AG04450 (cell line): ENCODE results near the gene CTXND1. TPM values are rescaled to one million over a fixed set of nuclear protein-coding genes. Genes with fewer than 3 reads are reported as not detected.

ENCODE experiments used
- CTCF ChIA-PET: fragments of 300-600, 350-600 bp; formaldehyde crosslinking; extraction: SDS; loops from one replicate; lab custom pipeline; 2022; ENCODE audit warnings: antibody characterized with exemption, inconsistent platforms; lab: Charles Lee
- POLR2A ChIA-PET: fragments of 350-600 bp; formaldehyde crosslinking; extraction: SDS; loops from one replicate; lab custom pipeline; 2021; ENCODE audit warnings: antibody characterized with exemption, inconsistent platforms; lab: Yijun Ruan, JAX
- DNase-seq: peaks from one replicate; pipeline ENCODE4 v3.0.0-alpha.2; 2011; ENCODE audit warnings: low read depth, low spot score
- H3K27ac ChIP-seq: one replicate; pipeline ENCODE4 v1.5.1; 2012; ENCODE audit warnings: low read depth, low read length, control low read depth
- H3K27me3 ChIP-seq: one replicate; pipeline ENCODE4 v1.6.0; 2012; ENCODE audit warnings: low read length; ENCODE audit not compliant: control insufficient read depth, insufficient read depth
- H3K4me3 ChIP-seq: 2 replicates; pipeline ENCODE4 v1.5.1; 2011; ENCODE audit warnings: mild to moderate bottlenecking, low read depth, low read length, control low read depth
- H3K9me3 ChIP-seq: 2 replicates; pipeline ENCODE4 v1.5.1; 2012; ENCODE audit warnings: low read length; ENCODE audit not compliant: control insufficient read depth, insufficient read depth
- CTCF ChIP-seq: IDR thresholded peaks from 2 replicates; pipeline ENCODE4 v1.5.1; 2011; ENCODE audit warnings: low read depth, low read length, control low read depth, inconsistent platforms
- polyA plus RNA-seq: library from polyadenylated mRNA; depleted of rRNA; stranded (reverse); fragments of >200 nt; gene quantifications from 2 replicates; pipeline ENCODE4 v1.2.3, GENCODE V29; 2011

Gene CTXND1
- polyA plus RNA-seq, 1 experiment = not detected

- POLR2A ChIA-PET = no interaction called here
- no peak overlapping the region for H3K27ac ChIP-seq
- CTCF ChIA-PET = no interaction called here
- H3K9me3 ChIP-seq = no peaks in the 10 kb centered on the region
- TF ChIP-seq CTCF = no peak
- DNase-seq = no peak
- H3K27me3 ChIP-seq = peaks cover 16% of the 10 kb centered on the region
- no peak overlapping the region for H3K4me3 ChIP-seq
These were observed 12.0 kb upstream of the CTXND1 start for GRCh38 chr15:80264031-80264430.

GRCh38 chr15:80260551-80260950 lies 8.5 kb upstream of the CTXND1 start:
- H3K4me3 ChIP-seq = no peak overlapping the region
- H3K9me3 ChIP-seq = no peaks in the 10 kb centered on the region
- no peak for DNase-seq
- peaks cover 14% of the 10 kb centered on the region for H3K27me3 ChIP-seq
- CTCF ChIA-PET = no interaction called here
- H3K27ac ChIP-seq = no peak overlapping the region
- TF ChIP-seq CTCF = no peak
- POLR2A ChIA-PET = no interaction called here

- no peak for TF ChIP-seq CTCF
- ChIA-PET CTCF (no interaction called here), POLR2A (no interaction called here)
- Histone ChIP-seq H3K27me3 (peaks cover 14% of the 10 kb centered on the region), H3K4me3 (no peak overlapping the region), H3K9me3 (no peaks in the 10 kb centered on the region), H3K27ac (no peak overlapping the region)
- DNase-seq = no peak
These were observed 8.0 kb upstream of the CTXND1 start for GRCh38 chr15:80259942-80260510.

GRCh38 chr15:80251428-80252120 lies 439 bp downstream of the CTXND1 start:
- Histone ChIP-seq H3K4me3 (no peak overlapping the region), H3K27ac (no peak overlapping the region), H3K27me3 (peaks cover 59% of the 10 kb centered on the region), H3K9me3 (no peaks in the 10 kb centered on the region)
- DNase-seq = no peak
- no peak for TF ChIP-seq CTCF
- ChIA-PET POLR2A (no interaction called here), CTCF (interaction anchor here (0.7 kb wide), 1 partner anchor 38 kb away, joined by 4 read pairs; no protein-coding TSS in a partner anchor)

GRCh38 chr15:80250614-80251427 lies 1.2 kb downstream of the CTXND1 start:
- no peaks in the 10 kb centered on the region for H3K9me3 ChIP-seq
- H3K27ac ChIP-seq = no peak overlapping the region
- H3K27me3 ChIP-seq = peaks cover 59% of the 10 kb centered on the region
- ChIA-PET CTCF (no interaction called here), POLR2A (no interaction called here)
- H3K4me3 ChIP-seq = no peak overlapping the region
- no peak for DNase-seq
- no peak for TF ChIP-seq CTCF
